GM12875 (cell line): Measurements from ENCODE around the gene ASPDH.

Experiments
- H3K4me3 ChIP-seq: one replicate; pipeline ENCODE4 v1.5.1; 2011; ENCODE audit warnings: low read depth, low read length, control low read depth
- CTCF ChIP-seq: IDR thresholded peaks from 2 replicates; pipeline ENCODE4 v1.5.1; 2011; ENCODE audit warnings: low read depth, mild to moderate bottlenecking, control low read depth, inconsistent platforms, low read length, moderate library complexity, borderline replicate concordance; ENCODE audit not compliant: insufficient read depth

ASPDH gene

GRCh38 chr19:50518091-50519005 is 4.6 kb upstream of the ASPDH start:
- no peak overlapping the region for H3K4me3 ChIP-seq
- TF ChIP-seq CTCF: peak; percentile 25; the same call in 1 of the 2 replicates

- no peak for TF ChIP-seq CTCF
- H3K4me3 ChIP-seq: no peak overlapping the region
These were observed 4.0 kb upstream of the ASPDH start for GRCh38 chr19:50517704-50518075.

- TF ChIP-seq CTCF: no peak
- H3K4me3 ChIP-seq: no peak overlapping the region
These were observed 3.4 kb upstream of the ASPDH start for GRCh38 chr19:50516964-50517703.

GRCh38 chr19:50516456-50516855 is 2.7 kb upstream of the ASPDH start:
- TF ChIP-seq CTCF: no peak
- H3K4me3 ChIP-seq: no peak overlapping the region

GRCh38 chr19:50515168-50515561 is 1.5 kb upstream of the ASPDH start:
- no peak overlapping the region for H3K4me3 ChIP-seq
- no peak for TF ChIP-seq CTCF

GRCh38 chr19:50514346-50515167 is 844 bp upstream of the ASPDH start:
- no peak overlapping the region for H3K4me3 ChIP-seq
- no peak for TF ChIP-seq CTCF
